ENCODE results near the gene GRAMD1A.
"Not testable (repeated sequence)": the region's sequence is repeated elsewhere in the genome, so short reads cannot be mapped to it uniquely, and the experiment has no call there.

GRAMD1A gene

GRCh38 chr19:35038623-35039512, 38.7 kb downstream of the GRAMD1A start:
- no peak for DNase-seq

- no peak for DNase-seq
Observed at GRCh38 chr19:35039881-35040825, 40.0 kb downstream of the GRAMD1A start.

GRCh38 chr19:35040826-35041547, 40.9 kb downstream of the GRAMD1A start:
- DNase-seq: peak; percentile 10

GRCh38 chr19:35041548-35042055, 41.5 kb downstream of the GRAMD1A start, which contains the start of gene HPN:
Gene HPN (plus strand): TSS chr19:35041721. CDS start chr19:35042507, 786 bp downstream.
- no peak for DNase-seq

GRCh38 chr19:35042056-35042730, 42.1 kb downstream of the GRAMD1A start:
- DNase-seq: no peak

- DNase-seq: no peak
Observed at GRCh38 chr19:35042954-35043604, 43.0 kb downstream of the GRAMD1A start.

GRCh38 chr19:35043906-35044305, 43.8 kb downstream of the GRAMD1A start:
- no peak for DNase-seq

GRCh38 chr19:35044317-35045117, 44.4 kb downstream of the GRAMD1A start:
- peak; percentile 43 for DNase-seq

- peak; percentile 30 for DNase-seq
Observed at GRCh38 chr19:35045667-35046300, 45.7 kb downstream of the GRAMD1A start.

- DNase-seq: no peak
Observed at GRCh38 chr19:35046461-35046860, 46.3 kb downstream of the GRAMD1A start.

GRCh38 chr19:35048911-35049411, 48.8 kb downstream of the GRAMD1A start:
- DNase-seq: no peak

- DNase-seq: no peak
Observed at GRCh38 chr19:35049456-35049855, 49.3 kb downstream of the GRAMD1A start.

- DNase-seq: not testable (repeated sequence)
Observed at GRCh38 chr19:35050662-35051061, 50.5 kb downstream of the GRAMD1A start.

GRCh38 chr19:35051268-35051667, 51.1 kb downstream of the GRAMD1A start:
- DNase-seq: not testable (repeated sequence)

- DNase-seq: no peak
Observed at GRCh38 chr19:35051796-35052195, 51.7 kb downstream of the GRAMD1A start.

GRCh38 chr19:35052599-35053190, 52.6 kb downstream of the GRAMD1A start:
- DNase-seq: no peak

GRCh38 chr19:35053667-35054293, 53.7 kb downstream of the GRAMD1A start:
- no peak for DNase-seq

- no peak for DNase-seq
Observed at GRCh38 chr19:35054626-35055025, 54.5 kb downstream of the GRAMD1A start.

- no peak for DNase-seq
Observed at GRCh38 chr19:35055715-35056179, 55.6 kb downstream of the GRAMD1A start.
